OCI-LY7 (cell line): ENCODE data around the gene KRTAP5-3. TPM values are rescaled to one million over a fixed set of nuclear protein-coding genes. Genes with fewer than 3 reads are reported as not detected.

Source experiments
- BruUV-seq: library from RNA; stranded (reverse); fragments of 400-500 nt; replicated peaks from 2 replicates; lab custom pipeline; 2021; lab: Mats Ljungman, UMichigan
- CTCF ChIA-PET: fragments of 300-600 bp; sonication (Branson Sonifier 250); formaldehyde crosslinking; loops from one replicate; lab custom pipeline; 2022; ENCODE audit warnings: antibody characterized with exemption; ENCODE audit not compliant: unreplicated experiment; lab: Charles Lee
- POLR2A ChIA-PET: fragments of 300-600 bp; sonication (Branson Sonifier 250); formaldehyde crosslinking; loops from one replicate; lab custom pipeline; 2022; ENCODE audit warnings: antibody characterized with exemption; lab: Charles Lee
- DNase-seq: peaks from one replicate; pipeline ENCODE4 v3.0.0-alpha.2; 2015; ENCODE audit warnings: low spot score
- H2AFZ ChIP-seq: fragments of 200-600 bp; sonication (generic), shearing (Covaris generic); 2 replicates; pipeline ENCODE4 v1.6.1; 2014; ENCODE audit warnings: mild to moderate bottlenecking, antibody characterized with exemption, low read length, moderate library complexity
- H3K27ac ChIP-seq: fragments of 200-600 bp; sonication (generic); 2 replicates; pipeline ENCODE4 v1.5.1; 2014; ENCODE audit warnings: mixed run types, low read depth, mild to moderate bottlenecking, moderate library complexity, low read length, inconsistent platforms; ENCODE audit not compliant: poor library complexity, severe bottlenecking
- H3K36me3 ChIP-seq: fragments of 200-600 bp; sonication (generic); 2 replicates; pipeline ENCODE4 v1.6.1; 2014; ENCODE audit warnings: mild to moderate bottlenecking, antibody characterized with exemption, low read length, moderate library complexity, mixed read lengths; ENCODE audit not compliant: insufficient read depth
- H3K4me1 ChIP-seq: fragments of 200-600 bp; sonication (generic); 2 replicates; pipeline ENCODE4 v1.5.1; 2014; ENCODE audit warnings: mild to moderate bottlenecking, low read length; ENCODE audit not compliant: insufficient read depth, poor library complexity, severe bottlenecking
- H3K4me2 ChIP-seq: fragments of 200-600 bp; sonication (generic); 2 replicates; pipeline ENCODE4 v1.6.1; 2014; ENCODE audit warnings: mild to moderate bottlenecking, low read length
- H3K4me3 ChIP-seq: fragments of 200-600 bp; sonication (generic); 2 replicates; pipeline ENCODE4 v1.5.1; 2014; ENCODE audit warnings: mild to moderate bottlenecking, low read depth, low read length; ENCODE audit not compliant: poor library complexity, severe bottlenecking
- H3K79me2 ChIP-seq: fragments of 200-600 bp; sonication (generic); 2 replicates; pipeline ENCODE4 v1.6.1; 2016; ENCODE audit warnings: low read depth, mild to moderate bottlenecking, low read length, moderate library complexity, mixed read lengths; ENCODE audit not compliant: insufficient read depth
- H3K9me2 ChIP-seq: fragments of 200-600 bp; sonication (generic); 2 replicates; pipeline ENCODE4 v1.6.1; 2016; ENCODE audit warnings: mild to moderate bottlenecking, low read length, mixed read lengths; ENCODE audit not compliant: insufficient read depth
- H3K9me3 ChIP-seq: fragments of 200-600 bp; sonication (generic); 2 replicates; pipeline ENCODE4 v1.6.1; 2014; ENCODE audit warnings: mild to moderate bottlenecking, mixed run types, low read length, mixed read lengths
- H4K20me1 ChIP-seq: fragments of 200-600 bp; sonication (generic); 2 replicates; pipeline ENCODE4 v1.6.1; 2014; ENCODE audit warnings: mild to moderate bottlenecking, antibody characterized with exemption, low read length, moderate library complexity, mixed read lengths; ENCODE audit not compliant: insufficient read depth
- EZH2phosphoT487 ChIP-seq: fragments of 200-600 bp; sonication (generic); IDR thresholded peaks from 2 replicates; pipeline ENCODE4 v1.6.1; 2018; ENCODE audit warnings: low read depth, borderline replicate concordance, mild to moderate bottlenecking, mixed run types, antibody characterized with exemption, low read length, moderate library complexity, mixed read lengths
- intact Hi-C: fragments of 100-400 bp; cut with micrococcal nuclease; formaldehyde crosslinking; loops from one replicate; pipeline ENCODE4 v1.10.0; 2022; ENCODE audit not compliant: unreplicated experiment
- total RNA-seq, 2 experiments: library from RNA; depleted of rRNA in 1 of 2; stranded (reverse); fragments of >200 nt in 1 of 2; shearing (Covaris generic) in 1 of 2; gene quantifications; 2 replicates each; pipeline ENCODE4 v1.2.3, GENCODE V29; 2014 to 2022
- TF ChIP-seq, protein P1 (sequence below): fragments of 200-600 bp; sonication (generic); conservative IDR thresholded peaks from 2 replicates; pipeline ENCODE4 v1.5.1; 2014; ENCODE audit warnings: mild to moderate bottlenecking, antibody characterized with exemption, low read length, moderate library complexity, mixed read lengths

KRTAP5-3 gene
- total RNA-seq, 2 experiments from 2014 or later = not detected

DNA sequence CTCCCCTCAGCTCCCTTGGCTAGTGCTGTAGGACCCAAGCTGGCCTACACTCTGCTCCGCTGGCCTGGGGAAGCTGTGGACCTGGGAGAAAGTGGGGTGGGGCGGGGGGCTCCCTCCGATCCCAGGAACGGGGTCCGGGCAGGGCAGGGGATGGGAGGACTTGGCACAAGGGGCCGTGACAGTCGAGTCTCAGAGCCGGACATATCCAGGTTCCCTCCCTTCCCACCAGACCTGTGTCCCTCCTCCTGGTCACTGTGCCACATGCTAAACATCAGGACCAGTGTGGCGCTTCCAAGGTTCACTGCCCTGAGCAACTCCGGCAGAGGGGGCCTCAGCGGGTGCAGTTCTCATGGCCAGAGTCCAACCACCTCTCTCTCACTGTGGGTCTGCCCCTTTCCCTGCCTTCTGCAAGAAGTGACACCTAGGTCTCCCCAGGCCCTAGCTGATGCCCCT is 38.2 kb downstream of the KRTAP5-3 start:
- no peaks in the 10 kb centered on the region for H3K9me2 ChIP-seq
- POLR2A ChIA-PET = no interaction called here
- H3K4me3 ChIP-seq = no peak overlapping the region
- no TSS peak for BruUV-seq
- no peak for DNase-seq
- H3K4me2 ChIP-seq = no peak overlapping the region
- intact Hi-C loops = loop anchor here (10.0 kb wide), 1 partner anchor 365 kb away; no protein-coding TSS in a partner anchor
- TF ChIP-seq, protein P1, sequence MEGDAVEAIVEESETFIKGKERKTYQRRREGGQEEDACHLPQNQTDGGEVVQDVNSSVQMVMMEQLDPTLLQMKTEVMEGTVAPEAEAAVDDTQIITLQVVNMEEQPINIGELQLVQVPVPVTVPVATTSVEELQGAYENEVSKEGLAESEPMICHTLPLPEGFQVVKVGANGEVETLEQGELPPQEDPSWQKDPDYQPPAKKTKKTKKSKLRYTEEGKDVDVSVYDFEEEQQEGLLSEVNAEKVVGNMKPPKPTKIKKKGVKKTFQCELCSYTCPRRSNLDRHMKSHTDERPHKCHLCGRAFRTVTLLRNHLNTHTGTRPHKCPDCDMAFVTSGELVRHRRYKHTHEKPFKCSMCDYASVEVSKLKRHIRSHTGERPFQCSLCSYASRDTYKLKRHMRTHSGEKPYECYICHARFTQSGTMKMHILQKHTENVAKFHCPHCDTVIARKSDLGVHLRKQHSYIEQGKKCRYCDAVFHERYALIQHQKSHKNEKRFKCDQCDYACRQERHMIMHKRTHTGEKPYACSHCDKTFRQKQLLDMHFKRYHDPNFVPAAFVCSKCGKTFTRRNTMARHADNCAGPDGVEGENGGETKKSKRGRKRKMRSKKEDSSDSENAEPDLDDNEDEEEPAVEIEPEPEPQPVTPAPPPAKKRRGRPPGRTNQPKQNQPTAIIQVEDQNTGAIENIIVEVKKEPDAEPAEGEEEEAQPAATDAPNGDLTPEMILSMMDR = no peak
- no peak for TF ChIP-seq EZH2phosphoT487
- no peaks in the 10 kb centered on the region for H3K9me3 ChIP-seq
- H3K79me2 ChIP-seq = no peaks in the 10 kb centered on the region
- H3K27ac ChIP-seq = no peak overlapping the region
- H3K4me1 ChIP-seq = peaks cover 13% of the 10 kb centered on the region
- H2AFZ ChIP-seq = no peak overlapping the region
- CTCF ChIA-PET = no interaction called here
- no peaks in the 10 kb centered on the region for H3K36me3 ChIP-seq
- no peaks in the 10 kb centered on the region for H4K20me1 ChIP-seq

DNA sequence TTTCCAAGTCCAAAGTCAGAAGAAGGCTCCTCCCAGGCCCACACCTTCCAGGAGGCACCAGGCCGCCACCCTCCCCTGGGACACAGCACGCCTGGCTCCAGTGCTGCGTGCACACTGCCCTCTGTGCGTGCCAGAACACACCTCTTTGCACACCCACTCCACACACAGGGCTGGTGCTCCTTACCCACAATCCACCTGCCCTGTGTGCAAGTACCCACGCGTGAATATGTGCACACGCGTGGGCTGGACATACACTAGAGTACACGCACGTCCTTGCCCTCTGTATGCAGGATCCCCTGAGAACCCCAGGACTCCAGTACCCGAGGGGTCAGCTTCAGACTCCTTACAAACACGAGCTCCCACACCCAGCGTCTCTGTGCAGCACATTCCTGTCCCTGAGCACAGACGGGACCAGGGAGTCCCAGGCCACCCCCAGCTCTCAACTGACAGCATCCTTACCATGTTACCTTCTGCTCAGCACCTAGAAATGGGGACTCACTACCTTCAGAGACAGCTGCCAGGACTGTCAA is 38.9 kb downstream of the KRTAP5-3 start:
- H3K27ac ChIP-seq = no peak overlapping the region
- no peaks in the 10 kb centered on the region for H3K79me2 ChIP-seq
- intact Hi-C loops = no loop called here
- BruUV-seq = no TSS peak
- POLR2A ChIA-PET = no interaction called here
- no peak overlapping the region for H2AFZ ChIP-seq
- no peaks in the 10 kb centered on the region for H4K20me1 ChIP-seq
- no peak for TF ChIP-seq EZH2phosphoT487
- TF ChIP-seq, protein P1 = no peak
- H3K4me1 ChIP-seq = peaks cover 11% of the 10 kb centered on the region
- DNase-seq = no peak
- H3K36me3 ChIP-seq = no peaks in the 10 kb centered on the region
- H3K9me3 ChIP-seq = no peaks in the 10 kb centered on the region
- no peaks in the 10 kb centered on the region for H3K9me2 ChIP-seq
- H3K4me3 ChIP-seq = no peak overlapping the region
- CTCF ChIA-PET = interaction anchor here (0.6 kb wide), 1 partner anchor 83 kb away, joined by 3 read pairs; no protein-coding TSS in a partner anchor
- no peak overlapping the region for H3K4me2 ChIP-seq

DNA sequence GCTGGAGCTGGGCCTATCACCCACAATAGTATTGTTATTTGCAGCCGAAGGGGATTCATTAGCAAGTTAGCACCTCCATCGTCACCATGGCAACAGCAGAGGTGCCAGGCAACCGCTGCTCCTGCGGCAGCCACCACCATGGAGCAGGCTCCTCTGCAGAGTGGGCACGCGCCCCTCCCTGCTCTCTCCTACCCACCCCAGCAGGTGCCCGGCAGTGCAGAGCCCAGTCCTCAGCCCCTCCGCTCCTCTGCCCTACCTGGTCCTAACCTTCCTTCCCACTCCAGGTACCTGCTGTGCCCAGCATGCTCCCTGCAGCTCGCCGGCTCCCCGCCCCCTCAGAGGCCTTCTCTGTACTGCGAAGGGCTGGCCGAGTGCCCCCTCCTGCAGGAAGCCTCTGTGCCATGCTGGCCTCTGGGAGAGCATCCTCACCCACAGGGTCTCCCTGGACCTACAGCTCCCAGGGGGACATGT is 39.8 kb downstream of the KRTAP5-3 start:
- H3K9me2 ChIP-seq = no peaks in the 10 kb centered on the region
- H2AFZ ChIP-seq = no peak overlapping the region
- H3K79me2 ChIP-seq = no peaks in the 10 kb centered on the region
- TF ChIP-seq, protein P1 = no peak
- no peak for TF ChIP-seq EZH2phosphoT487
- intact Hi-C loops = no loop called here
- no peaks in the 10 kb centered on the region for H4K20me1 ChIP-seq
- H3K4me3 ChIP-seq = no peak overlapping the region
- peaks cover 6% of the 10 kb centered on the region for H3K4me1 ChIP-seq
- no TSS peak for BruUV-seq
- no peak overlapping the region for H3K27ac ChIP-seq
- H3K9me3 ChIP-seq = no peaks in the 10 kb centered on the region
- ChIA-PET POLR2A (no interaction called here), CTCF (no interaction called here)
- peak; percentile 18 for DNase-seq
- H3K36me3 ChIP-seq = no peaks in the 10 kb centered on the region
- H3K4me2 ChIP-seq = no peak overlapping the region
